GM12891 (cell line): Measurements from ENCODE around the gene TENT5C.

Experiments used
- POLR2A ChIP-seq: IDR thresholded peaks from 2 replicates; pipeline ENCODE4 v1.6.1; 2011; ENCODE audit warnings: low read depth, low read length, control low read depth
- POLR2AphosphoS5 ChIP-seq: IDR thresholded peaks from 2 replicates; pipeline ENCODE4 v1.6.1; 2011; ENCODE audit warnings: low read depth, low read length, control low read depth
- SPI1 ChIP-seq: IDR thresholded peaks from 2 replicates; pipeline ENCODE4 v1.6.1; 2011; ENCODE audit warnings: low read depth, low read length, control low read depth
- TAF1 ChIP-seq: IDR thresholded peaks from 2 replicates; pipeline ENCODE4 v1.6.1; 2011; ENCODE audit warnings: low read depth, low read length, control low read depth

DNA sequence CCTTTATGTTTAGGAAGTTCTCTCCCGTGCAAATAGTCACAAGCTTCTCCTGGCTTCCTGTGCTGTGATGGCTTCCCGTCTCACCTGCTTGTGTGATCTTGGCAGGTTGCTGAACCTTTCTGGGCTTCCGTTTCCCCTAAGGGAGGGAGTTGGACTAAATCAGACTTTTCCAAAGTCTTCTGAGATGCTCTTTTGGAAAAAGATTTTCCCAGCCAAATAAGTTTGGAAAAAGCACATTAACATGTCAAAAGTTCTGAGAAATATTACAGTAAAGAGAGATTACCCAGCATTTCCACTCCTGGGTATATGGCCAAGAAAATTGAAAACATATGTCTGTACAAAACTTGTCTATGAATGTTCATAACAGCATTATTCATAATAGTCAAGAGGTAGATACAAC is 36.0 kb upstream of the TENT5C start:
- TF ChIP-seq POLR2AphosphoS5 (no peak), POLR2A (no peak), SPI1 (no peak), TAF1 (no peak)
